Mucosa of rectum (tissue), 2 donors: ENCODE data around the gene MUC2.

Experiments used
- H3K27ac ChIP-seq, 2 donors: one replicate each; pipeline ENCODE4 v1.7.0; 2013; ENCODE audit warnings: inconsistent platforms in 2 of 2, low read depth in 2 of 2, low read length in 2 of 2
- H3K27me3 ChIP-seq, 2 donors: one replicate each; pipeline ENCODE4 v1.7.0; 2013; ENCODE audit warnings: low read length in 2 of 2; ENCODE audit not compliant: control insufficient read depth in 2 of 2, insufficient read depth in 2 of 2
- H3K36me3 ChIP-seq, 2 donors: one replicate each; pipeline ENCODE4 v1.7.0; 2013; ENCODE audit warnings: low read length in 2 of 2; ENCODE audit not compliant: control insufficient read depth in 2 of 2, insufficient read depth in 2 of 2
- H3K4me1 ChIP-seq, 2 donors: one replicate each; pipeline ENCODE4 v1.7.0; 2013; ENCODE audit warnings: low read length in 2 of 2, mild to moderate bottlenecking in 1 of 2; ENCODE audit not compliant: control insufficient read depth in 2 of 2, insufficient read depth in 2 of 2
- H3K4me3 ChIP-seq, 2 donors: one replicate each; pipeline ENCODE4 v1.7.0; 2013; ENCODE audit warnings: low read length in 2 of 2
- H3K9ac ChIP-seq, 2 donors: one replicate each; pipeline ENCODE4 v1.7.0; 2013; ENCODE audit warnings: low read length in 2 of 2, low read depth in 1 of 2, mild to moderate bottlenecking in 1 of 2
- H3K9me3 ChIP-seq, 2 donors: one replicate each; pipeline ENCODE4 v1.7.0; 2013; ENCODE audit warnings: low read length in 2 of 2; ENCODE audit not compliant: control insufficient read depth in 2 of 2
- donor health status: healthy.
- donor health status: Normal muscosa, but diverticular disease.

The MUC2 gene

DNA sequence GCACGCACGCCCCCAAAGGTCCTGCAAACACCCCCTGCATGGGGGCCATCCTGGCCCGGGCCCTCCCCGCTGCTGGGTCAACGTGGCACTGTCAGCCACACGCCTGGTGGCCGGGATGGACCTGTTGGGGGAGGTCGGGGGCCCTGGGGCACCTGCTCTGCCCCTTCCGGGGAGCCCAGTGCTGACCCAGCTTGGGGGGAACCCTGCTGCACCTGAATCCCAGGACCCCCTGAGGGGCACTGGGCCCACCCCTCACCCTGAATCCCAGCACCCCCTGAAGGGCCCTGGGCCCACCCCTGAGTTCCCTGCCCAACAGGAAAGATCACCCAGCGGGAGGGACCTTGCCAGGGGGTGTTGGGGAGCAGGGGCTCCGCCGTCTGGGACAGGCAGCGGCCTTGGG lies 37.7 kb upstream of the MUC2 start:
- Histone ChIP-seq H3K27me3 (peaks cover 0 to 5% of the 10 kb centered on the region in 2 donors), H3K9ac (no peak overlapping the region), H3K36me3 (no peaks in the 10 kb centered on the region), H3K4me3 (no peak overlapping the region), H3K9me3 (no peaks in the 10 kb centered on the region), H3K4me1 (peaks cover 0 to 2% of the 10 kb centered on the region in 2 donors), H3K27ac (no peak overlapping the region)

DNA sequence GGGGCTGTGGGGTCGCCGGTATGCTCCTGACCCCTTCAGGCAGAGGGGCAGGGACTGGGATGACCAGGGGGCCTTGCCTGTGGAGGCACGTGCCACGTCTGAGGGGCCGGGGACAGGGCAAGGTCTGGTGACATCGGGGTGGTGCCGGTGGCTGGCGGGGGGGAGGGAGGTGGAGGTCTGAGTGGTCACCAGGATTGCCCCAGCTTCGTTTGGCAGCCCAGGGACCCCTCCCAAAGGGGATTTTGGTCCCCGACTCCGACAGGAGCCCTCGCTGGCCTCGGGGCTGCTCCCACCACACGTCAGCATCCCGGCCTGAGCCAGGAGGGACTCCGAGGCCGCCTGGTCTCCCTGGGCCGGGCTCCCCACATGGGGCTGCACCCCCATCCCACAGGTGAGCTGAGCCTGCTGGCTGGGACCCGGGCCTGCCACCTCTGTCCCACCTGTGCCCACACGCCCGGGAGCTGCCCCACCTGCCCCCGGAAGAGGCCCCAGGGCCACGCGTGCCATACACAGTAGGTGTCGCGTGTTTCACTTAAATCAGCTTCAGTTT lies 37.1 kb upstream of the MUC2 start:
- no peak overlapping the region for H3K27ac ChIP-seq
- no peaks in the 10 kb centered on the region for H3K36me3 ChIP-seq
- H3K4me1 ChIP-seq = peaks cover 0 to 2% of the 10 kb centered on the region in 2 donors
- no peak overlapping the region for H3K9ac ChIP-seq
- no peaks in the 10 kb centered on the region for H3K9me3 ChIP-seq
- H3K27me3 ChIP-seq = peaks cover under 1 to 5% of the 10 kb centered on the region in 2 donors
- H3K4me3 ChIP-seq = no peak overlapping the region

DNA sequence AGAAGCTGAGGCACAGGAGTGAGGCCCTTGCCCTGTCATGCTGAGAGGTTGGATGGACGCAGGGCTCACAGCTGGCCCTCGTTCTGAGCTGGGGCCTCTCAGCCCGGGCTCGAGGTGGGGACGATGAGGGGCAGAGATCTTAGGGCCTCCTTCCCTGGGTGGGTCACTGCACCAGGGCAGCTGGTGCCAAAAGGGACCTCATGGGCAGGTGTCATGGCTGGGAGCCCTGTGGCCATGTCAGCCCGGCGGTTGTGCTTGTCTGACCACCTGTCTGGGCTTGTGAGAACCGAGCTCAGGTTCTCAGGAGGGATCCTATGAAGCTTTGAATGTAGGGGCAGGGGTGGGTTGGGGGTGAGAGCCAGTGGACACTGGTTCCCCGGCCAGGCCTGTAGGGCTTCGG lies 36.3 kb upstream of the MUC2 start:
- H3K36me3 ChIP-seq = no peaks in the 10 kb centered on the region
- H3K27ac ChIP-seq = no peak overlapping the region
- peaks cover 5% of the 10 kb centered on the region in 2 donors for H3K27me3 ChIP-seq
- H3K4me3 ChIP-seq = no peak overlapping the region
- H3K4me1 ChIP-seq = peaks cover 0 to 2% of the 10 kb centered on the region in 2 donors
- no peak overlapping the region for H3K9ac ChIP-seq
- no peaks in the 10 kb centered on the region for H3K9me3 ChIP-seq

DNA sequence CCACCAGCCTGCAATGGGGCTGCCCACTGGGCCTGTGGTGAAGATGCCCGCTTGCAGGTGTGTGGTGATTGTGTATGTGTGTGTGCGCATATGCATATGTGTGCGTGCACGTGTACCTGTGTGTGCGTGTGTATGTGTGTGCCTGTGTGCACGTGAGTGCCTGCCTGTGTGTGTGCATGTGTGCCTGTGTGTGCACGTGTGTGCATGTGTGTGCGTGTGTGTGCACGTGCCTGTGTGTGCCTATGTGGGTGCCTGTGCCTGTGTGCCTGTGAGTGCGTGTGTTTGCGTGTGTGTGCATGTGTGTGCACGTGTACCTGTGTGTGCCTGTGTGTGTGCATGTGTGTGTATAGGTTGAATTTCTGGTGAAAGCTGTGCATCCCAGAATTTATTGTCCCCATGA lies 35.8 kb upstream of the MUC2 start:
- Histone ChIP-seq H3K9me3 (no peaks in the 10 kb centered on the region), H3K27me3 (peaks cover 5 to 9% of the 10 kb centered on the region in 2 donors), H3K4me3 (no peak overlapping the region), H3K4me1 (peaks cover 0 to 2% of the 10 kb centered on the region in 2 donors), H3K36me3 (no peaks in the 10 kb centered on the region), H3K9ac (no peak overlapping the region), H3K27ac (no peak overlapping the region)

DNA sequence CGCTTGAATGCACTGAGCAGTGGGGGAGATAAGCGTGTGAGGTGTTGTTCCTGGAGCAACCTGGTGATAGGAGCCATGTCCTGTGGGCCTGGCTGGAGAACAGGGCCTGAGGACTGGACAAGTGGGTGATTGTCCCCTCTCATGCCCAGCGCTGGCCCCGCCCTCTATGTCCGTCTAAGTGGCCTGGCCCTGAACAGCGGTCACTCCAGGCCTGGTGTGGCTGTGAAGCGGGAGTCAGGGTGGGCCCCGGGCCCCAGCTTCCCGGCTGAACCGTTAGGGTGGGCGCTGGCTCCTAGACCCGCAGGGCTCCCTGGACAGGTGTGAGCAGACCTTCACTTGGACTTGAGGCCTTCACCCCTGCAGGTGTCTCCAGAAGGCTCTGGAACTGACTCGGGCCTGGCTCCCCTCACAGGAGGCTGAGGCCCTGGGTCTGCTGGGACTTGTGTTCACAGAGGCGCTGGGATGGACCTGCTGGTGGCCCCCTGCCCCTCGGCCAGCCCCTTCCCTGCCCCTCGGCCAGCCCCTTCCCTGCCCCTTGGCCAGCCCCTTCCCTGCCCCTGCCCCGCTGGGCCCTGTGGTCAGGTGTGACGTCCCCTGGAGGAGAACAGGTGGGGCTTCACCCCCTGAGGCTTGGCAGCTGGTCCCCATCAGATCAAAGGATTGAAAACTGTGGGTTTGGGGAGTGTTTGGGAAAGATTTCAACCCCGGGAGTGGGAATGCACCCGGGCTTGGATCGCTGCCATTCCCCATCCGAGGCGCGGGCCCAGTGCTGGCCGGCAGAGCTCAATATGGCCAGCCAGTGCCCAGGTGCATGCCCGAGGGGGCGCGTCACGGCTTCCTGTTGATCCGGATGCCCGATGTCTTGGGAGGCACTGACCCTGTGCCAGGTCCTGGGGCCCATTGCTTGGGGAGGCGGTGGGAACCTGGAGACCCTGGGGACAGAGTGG lies 34.9 kb upstream of the MUC2 start:
- peaks cover 5 to 9% of the 10 kb centered on the region in 2 donors for H3K27me3 ChIP-seq
- H3K36me3 ChIP-seq = no peaks in the 10 kb centered on the region
- H3K27ac ChIP-seq = no peak overlapping the region
- no peak overlapping the region for H3K9ac ChIP-seq
- H3K4me3 ChIP-seq = no peak overlapping the region
- peaks cover 0 to 2% of the 10 kb centered on the region in 2 donors for H3K4me1 ChIP-seq
- H3K9me3 ChIP-seq = no peaks in the 10 kb centered on the region

DNA sequence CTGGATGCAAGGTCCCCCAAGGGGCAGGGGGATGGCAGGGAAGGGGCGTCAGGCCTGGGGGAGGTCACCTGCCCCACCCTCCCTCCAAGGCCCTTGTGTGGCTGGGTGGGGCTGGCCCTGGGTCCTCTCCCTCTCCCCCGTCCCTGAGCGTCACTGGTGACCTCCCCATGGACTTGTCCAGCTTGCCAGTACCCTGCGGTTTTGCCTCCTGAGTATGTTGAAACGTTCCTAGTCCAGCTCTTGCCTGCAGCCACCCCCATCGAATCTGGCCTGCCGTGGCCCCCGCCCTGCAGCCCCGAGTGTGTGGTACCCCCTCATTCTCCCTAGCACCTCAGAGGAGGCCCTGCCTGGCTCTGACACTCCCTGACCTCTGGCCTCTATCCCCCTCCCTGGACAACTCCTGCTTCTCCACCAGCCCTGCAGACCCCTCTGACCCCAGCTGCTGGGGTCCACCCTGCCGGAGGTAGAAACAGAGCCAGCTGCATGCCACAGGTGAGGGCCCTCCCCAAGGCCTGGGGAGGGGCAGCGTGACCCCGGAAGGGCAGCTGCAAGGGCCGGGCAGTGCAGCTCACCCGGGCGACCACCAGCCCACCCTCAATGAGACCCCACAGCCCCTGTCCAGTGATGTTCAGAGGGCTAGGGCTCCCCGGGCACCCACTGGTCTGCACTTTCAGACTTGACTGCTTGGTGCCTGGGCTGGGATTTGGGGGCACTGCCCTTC lies 34.1 kb upstream of the MUC2 start:
- Histone ChIP-seq H3K9ac (no peak overlapping the region), H3K4me3 (no peak overlapping the region), H3K9me3 (no peaks in the 10 kb centered on the region), H3K4me1 (peaks cover 0 to 2% of the 10 kb centered on the region in 2 donors), H3K27ac (no peak overlapping the region), H3K36me3 (no peaks in the 10 kb centered on the region), H3K27me3 (peaks cover 5 to 9% of the 10 kb centered on the region in 2 donors)

DNA sequence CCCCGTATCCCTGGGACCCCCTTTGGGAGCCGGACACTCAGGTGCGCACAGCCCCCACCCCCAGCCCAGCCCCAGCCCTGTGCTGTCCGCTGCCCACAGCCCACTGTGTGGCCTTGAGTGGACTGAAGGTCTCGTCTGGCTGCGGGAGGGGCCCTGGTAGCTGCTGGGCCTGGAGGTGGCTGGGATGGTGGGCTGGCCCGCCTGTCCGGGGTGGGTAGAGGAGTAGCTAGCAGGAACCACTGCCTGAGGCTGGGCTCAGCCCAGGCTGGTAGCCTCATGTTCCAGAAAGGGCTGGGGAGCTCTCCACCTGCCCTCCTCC lies 33.6 kb upstream of the MUC2 start:
- no peaks in the 10 kb centered on the region for H3K9me3 ChIP-seq
- H3K27ac ChIP-seq = no peak overlapping the region
- H3K27me3 ChIP-seq = peaks cover 5 to 9% of the 10 kb centered on the region in 2 donors
- peaks cover 0 to 2% of the 10 kb centered on the region in 2 donors for H3K4me1 ChIP-seq
- no peak overlapping the region for H3K4me3 ChIP-seq
- no peaks in the 10 kb centered on the region for H3K36me3 ChIP-seq
- H3K9ac ChIP-seq = no peak overlapping the region

DNA sequence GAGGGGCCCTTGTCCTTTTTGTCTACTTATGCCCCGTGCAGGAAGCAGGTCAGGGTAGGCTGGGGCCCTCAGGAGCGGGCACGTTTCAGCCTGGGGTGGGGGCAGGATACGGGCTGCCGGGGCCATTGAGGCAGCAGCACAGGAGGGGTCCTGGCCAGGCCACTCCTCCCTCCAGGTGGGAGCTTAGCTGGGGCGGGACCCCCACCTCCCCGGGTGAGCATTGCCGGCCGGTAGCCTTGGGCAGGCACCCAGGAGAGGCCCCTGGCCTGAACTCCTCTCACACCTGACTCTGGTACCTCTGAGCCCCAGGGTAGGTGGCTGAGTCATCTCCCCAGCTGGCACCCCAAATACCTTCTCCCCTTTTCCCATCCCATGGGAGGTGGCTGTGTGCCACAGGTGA lies 33.2 kb upstream of the MUC2 start:
- H3K9me3 ChIP-seq = no peaks in the 10 kb centered on the region
- H3K4me1 ChIP-seq = peaks cover 0 to 2% of the 10 kb centered on the region in 2 donors
- H3K9ac ChIP-seq = no peak overlapping the region
- peaks cover 5 to 9% of the 10 kb centered on the region in 2 donors for H3K27me3 ChIP-seq
- no peaks in the 10 kb centered on the region for H3K36me3 ChIP-seq
- H3K27ac ChIP-seq = no peak overlapping the region
- no peak overlapping the region for H3K4me3 ChIP-seq

DNA sequence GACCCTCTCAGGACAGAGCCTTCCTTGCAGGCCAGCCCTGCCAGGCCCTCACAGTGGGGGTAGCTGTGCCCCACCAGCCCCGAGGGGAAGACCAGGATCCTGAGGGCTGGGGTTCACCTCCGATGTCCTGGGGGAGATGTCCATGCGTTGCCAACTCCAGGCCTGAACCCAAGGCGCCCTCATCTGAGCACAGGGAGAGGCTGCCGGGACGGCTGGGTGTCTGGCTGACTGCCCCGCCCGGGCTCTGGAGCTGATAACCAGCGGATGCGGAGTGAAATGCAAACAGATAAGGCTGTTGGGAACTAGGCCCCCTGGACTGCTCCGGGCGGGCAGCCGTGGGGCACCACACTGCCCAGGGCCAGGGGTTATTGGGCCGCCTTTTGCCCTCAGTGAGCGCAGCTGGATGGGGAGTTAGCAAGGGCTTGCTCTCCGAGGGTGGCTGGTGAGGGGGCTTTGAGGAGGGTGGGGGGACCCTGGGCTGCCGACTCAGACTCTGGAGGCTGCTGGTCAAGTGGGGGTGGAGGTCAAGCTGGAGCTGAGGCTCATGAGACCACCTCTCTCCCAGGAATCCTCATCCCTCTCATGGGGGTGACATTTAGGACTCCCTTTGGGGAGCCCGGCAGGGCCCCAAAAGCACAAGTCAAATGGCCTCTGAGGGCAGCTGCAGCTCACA lies 32.6 kb upstream of the MUC2 start:
- Histone ChIP-seq H3K4me1 (peaks cover 0 to 2% of the 10 kb centered on the region in 2 donors), H3K9me3 (no peaks in the 10 kb centered on the region), H3K27me3 (peaks cover 9 to 13% of the 10 kb centered on the region in 2 donors), H3K4me3 (no peak overlapping the region), H3K9ac (no peak overlapping the region), H3K36me3 (no peaks in the 10 kb centered on the region), H3K27ac (no peak overlapping the region)
